NT2/D1 (cell line): ENCODE data around the gene ISM2.

Source experiments
- YY1 ChIP-seq: IDR thresholded peaks from 2 replicates; pipeline ENCODE4 v1.6.1; 2011; ENCODE audit not compliant: insufficient read length, insufficient read depth
- ZNF274 ChIP-seq: IDR thresholded peaks from 2 replicates; pipeline ENCODE4 v1.6.1; 2011; ENCODE audit warnings: mild to moderate bottlenecking, low read depth, low read length

DNA sequence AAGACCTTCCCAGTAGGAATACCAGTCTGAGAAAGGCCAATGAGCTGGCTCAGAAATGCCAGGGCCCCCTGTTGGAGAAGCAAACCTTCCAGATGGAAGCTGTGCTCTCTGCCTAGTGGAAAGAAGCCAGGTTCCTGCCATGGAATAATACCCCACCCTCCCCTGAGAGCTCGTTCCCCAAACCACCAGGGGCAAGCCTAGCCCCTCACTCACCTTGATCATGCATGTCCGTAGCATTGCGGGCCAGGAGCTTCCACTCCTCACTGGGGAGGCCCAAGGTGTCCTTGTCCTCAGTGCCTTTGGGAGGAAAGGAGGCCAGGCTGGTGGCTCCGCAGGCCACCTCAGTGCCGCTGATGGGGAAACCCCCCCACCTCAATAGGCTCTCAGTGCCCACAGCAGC is 20.6 kb downstream of the ISM2 start:
- TF ChIP-seq YY1 (no peak), ZNF274 (no peak)
